GM21737 (cell line): Measurements from ENCODE around the gene TRNT1.

Experiments used
- ATAC-seq: cut with Tn5 transposase; IDR thresholded peaks from one replicate; pipeline ENCODE4 v1.9.1; 2021; ENCODE audit warnings: mild to moderate bottlenecking, moderate library complexity; ENCODE audit not compliant: unreplicated experiment

The TRNT1 gene

GRCh38 chr3:3110749-3111361 lies 15.9 kb upstream of the TRNT1 start:
- no peak for ATAC-seq

- no peak for ATAC-seq
Observed at GRCh38 chr3:3113042-3113709, 13.6 kb upstream of the TRNT1 start.

GRCh38 chr3:3117651-3118050 lies 9.1 kb upstream of the TRNT1 start:
- ATAC-seq, result no peak

GRCh38 chr3:3119393-3119851 lies 7.3 kb upstream of the TRNT1 start:
- no peak for ATAC-seq

GRCh38 chr3:3125977-3126376 lies 763 bp upstream of the TRNT1 start:
- no peak for ATAC-seq

- no peak for ATAC-seq
Observed at GRCh38 chr3:3127432-3128010, 781 bp downstream of the TRNT1 start.

GRCh38 chr3:3129579-3129978 lies 2.8 kb downstream of the TRNT1 start:
- ATAC-seq, result no peak

- ATAC-seq, result no peak
Observed at GRCh38 chr3:3133500-3133899, 6.8 kb downstream of the TRNT1 start.

GRCh38 chr3:3134750-3135448 lies 8.2 kb downstream of the TRNT1 start:
- ATAC-seq, result no peak

GRCh38 chr3:3137526-3137925 lies 10.8 kb downstream of the TRNT1 start:
- ATAC-seq, result no peak

- ATAC-seq, result no peak
Observed at GRCh38 chr3:3141939-3142338, 15.2 kb downstream of the TRNT1 start.

GRCh38 chr3:3145831-3146230 lies 19.1 kb downstream of the TRNT1 start:
- ATAC-seq, result no peak

- ATAC-seq, result no peak
Observed at GRCh38 chr3:3149560-3149959, 22.8 kb downstream of the TRNT1 start.

- ATAC-seq, result no peak
Observed at GRCh38 chr3:3151513-3151912, 24.8 kb downstream of the TRNT1 start.

- ATAC-seq, result no peak
Observed at GRCh38 chr3:3154879-3155610, 28.3 kb downstream of the TRNT1 start.

GRCh38 chr3:3157484-3157883 lies 30.7 kb downstream of the TRNT1 start:
- no peak for ATAC-seq

- no peak for ATAC-seq
Observed at GRCh38 chr3:3160826-3161225, 34.1 kb downstream of the TRNT1 start.

- ATAC-seq, result no peak
Observed at GRCh38 chr3:3165241-3165640, 38.5 kb downstream of the TRNT1 start.

- ATAC-seq, result no peak
Observed at GRCh38 chr3:3165650-3166049, 38.9 kb downstream of the TRNT1 start.

GRCh38 chr3:3170998-3171397 lies 44.3 kb downstream of the TRNT1 start:
- no peak for ATAC-seq

- no peak for ATAC-seq
Observed at GRCh38 chr3:3172627-3173026, 45.9 kb downstream of the TRNT1 start.
